Trophoblast cell (in vitro differentiated cells and primary cell): Measurements from ENCODE around the gene PYROXD2.
A peak's percentile ranks its signal among the peaks of the same experiment; 100 is the strongest.

Experiments used
- DNase-seq, 2 donors: peaks; one replicate each; pipeline ENCODE4 v3.0.0-alpha.2; 2016
- H2AFZ ChIP-seq: 2 replicates; pipeline ENCODE4 v1.6.1; 2013; ENCODE audit warnings: low read length, moderate library complexity, mild to moderate bottlenecking; ENCODE audit not compliant: insufficient read depth, poor library complexity
- H2AK5ac ChIP-seq: 2 replicates; pipeline ENCODE4 v1.6.1; 2013; ENCODE audit warnings: mild to moderate bottlenecking, low read length
- H2BK120ac ChIP-seq: 2 replicates; pipeline ENCODE4 v1.6.1; 2013; ENCODE audit warnings: low read length, mild to moderate bottlenecking, moderate library complexity; ENCODE audit not compliant: insufficient read depth, poor library complexity
- H2BK12ac ChIP-seq: 2 replicates; pipeline ENCODE4 v1.6.1; 2013; ENCODE audit warnings: mild to moderate bottlenecking, low read length, moderate library complexity
- H2BK5ac ChIP-seq: 2 replicates; pipeline ENCODE4 v1.6.1; 2013; ENCODE audit warnings: low read length, low read depth, moderate library complexity, mild to moderate bottlenecking; ENCODE audit not compliant: poor library complexity
- H3K14ac ChIP-seq: 2 replicates; pipeline ENCODE4 v1.6.1; 2013; ENCODE audit warnings: mild to moderate bottlenecking, low read length
- H3K18ac ChIP-seq: 2 replicates; pipeline ENCODE4 v1.6.1; 2013; ENCODE audit warnings: mild to moderate bottlenecking, low read length
- H3K23ac ChIP-seq: 2 replicates; pipeline ENCODE4 v1.6.1; 2013; ENCODE audit warnings: low read length
- H3K27ac ChIP-seq: 2 replicates; pipeline ENCODE4 v1.5.1; 2013; ENCODE audit warnings: low read depth, mild to moderate bottlenecking, inconsistent platforms, low read length, moderate library complexity
- H3K27me3 ChIP-seq: 2 replicates; pipeline ENCODE4 v1.6.1; 2013; ENCODE audit warnings: inconsistent platforms, mild to moderate bottlenecking, low read length, moderate library complexity; ENCODE audit not compliant: insufficient read depth
- H3K36me3 ChIP-seq, 2 experiments: 1 replicate in 1 of 2; 2 replicates in 1 of 2; pipeline ENCODE4 v1.6.1; 2013; ENCODE audit warnings: low read length in 2 of 2, mild to moderate bottlenecking in 2 of 2, moderate library complexity in 1 of 2; ENCODE audit not compliant: insufficient read depth in 2 of 2, control insufficient read depth in 1 of 2
- H3K4ac ChIP-seq: 2 replicates; pipeline ENCODE4 v1.6.1; 2013; ENCODE audit warnings: low read depth, mild to moderate bottlenecking, low read length, moderate library complexity
- H3K4me1 ChIP-seq, 2 experiments: 1 replicate in 1 of 2; 2 replicates in 1 of 2; pipeline ENCODE4 v1.6.1; 2013; ENCODE audit warnings: low read length in 2 of 2, mild to moderate bottlenecking in 2 of 2, moderate library complexity in 1 of 2; ENCODE audit not compliant: insufficient read depth in 2 of 2, control insufficient read depth in 1 of 2
- H3K4me2 ChIP-seq: 2 replicates; pipeline ENCODE4 v1.6.1; 2013; ENCODE audit warnings: inconsistent platforms, mild to moderate bottlenecking, low read length, moderate library complexity
- H3K4me3 ChIP-seq: 2 replicates; pipeline ENCODE4 v1.5.1; 2013; ENCODE audit warnings: mild to moderate bottlenecking, low read depth, low read length, inconsistent platforms
- H3K79me1 ChIP-seq: one replicate; pipeline ENCODE4 v1.6.1; 2013; ENCODE audit warnings: low read length
- H3K79me2 ChIP-seq: 2 replicates; pipeline ENCODE4 v1.6.1; 2013; ENCODE audit warnings: low read length, mild to moderate bottlenecking; ENCODE audit not compliant: control insufficient read depth, insufficient read depth, poor library complexity
- H3K9ac ChIP-seq: 2 replicates; pipeline ENCODE4 v1.6.1; 2013; ENCODE audit warnings: mild to moderate bottlenecking, low read length
- H3K9me3 ChIP-seq: 2 replicates; pipeline ENCODE4 v1.6.1; 2013; ENCODE audit warnings: low read depth, mild to moderate bottlenecking, control low read depth, inconsistent platforms, low read length; ENCODE audit not compliant: insufficient read depth
- H4K12ac ChIP-seq: 2 replicates; pipeline ENCODE4 v1.6.1; 2013; ENCODE audit warnings: low read depth, mild to moderate bottlenecking, low read length, moderate library complexity
- H4K8ac ChIP-seq: 2 replicates; pipeline ENCODE4 v1.6.1; 2013; ENCODE audit warnings: low read depth, mild to moderate bottlenecking, low read length, moderate library complexity
- H4K91ac ChIP-seq: one replicate; pipeline ENCODE4 v1.6.1; 2013; ENCODE audit warnings: low read depth, mild to moderate bottlenecking, low read length, moderate library complexity
- WGBS: extraction: QIAGEN DNeasy Blood & Tissue Kit; methylation state at CpG from one replicate; pipeline ENCODE4 v1.1.7; 2013; ENCODE audit warnings: missing lambda C conversion rate; ENCODE audit not compliant: insufficient read length, insufficient coverage; ENCODE audit errors: extremely low coverage; 5-methylcytosine and 5-hydroxymethylcytosine counted together

Gene PYROXD2

DNA sequence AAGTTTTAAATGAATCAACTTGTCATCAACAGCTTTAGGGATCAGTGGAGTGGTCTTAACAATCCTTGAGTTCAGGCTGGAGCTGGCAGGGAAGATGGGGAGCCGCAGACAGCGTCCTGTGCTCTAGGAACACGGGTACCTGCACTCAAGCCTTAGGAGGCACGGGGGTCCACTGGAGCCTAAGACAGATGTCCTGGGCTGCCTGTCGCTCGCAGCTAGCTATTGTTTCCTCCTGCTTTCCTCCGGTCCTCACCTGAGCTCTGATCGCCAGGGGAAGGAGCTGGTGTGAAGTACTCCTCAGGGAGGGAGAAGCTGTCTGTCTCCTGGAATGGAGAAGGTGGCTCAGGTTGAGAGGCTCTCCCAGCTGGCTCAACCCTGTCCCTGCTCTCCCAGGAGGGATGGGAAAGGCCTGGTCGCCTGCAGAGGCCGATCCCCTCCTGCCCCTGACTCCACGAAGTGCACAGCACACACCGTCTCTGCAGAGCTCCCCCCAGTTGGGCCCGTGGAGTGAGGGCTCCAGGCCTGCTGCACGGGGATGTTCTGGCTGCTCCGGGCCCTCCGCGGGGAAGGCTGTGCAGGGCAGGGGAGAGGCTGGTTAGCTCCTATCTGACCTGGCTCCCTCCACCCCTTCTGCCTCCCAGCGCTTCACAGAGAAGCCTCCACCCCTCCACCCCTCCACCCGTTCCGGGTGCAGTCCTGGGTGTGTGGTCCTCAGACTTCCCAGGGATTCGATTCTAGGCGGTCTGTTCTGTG, 14.5 kb upstream of the PYROXD2 start:
- no peak overlapping the region for H3K27ac ChIP-seq
- no peak overlapping the region for H2BK120ac ChIP-seq
- H3K23ac ChIP-seq = no peak overlapping the region
- no peak overlapping the region for H2BK5ac ChIP-seq
- no peak overlapping the region for H2AFZ ChIP-seq
- no peaks in the 10 kb centered on the region for H3K27me3 ChIP-seq
- no peak overlapping the region for H3K9ac ChIP-seq
- no peak overlapping the region for H3K14ac ChIP-seq
- H3K4me1 ChIP-seq = peaks cover under 1 to 11% of the 10 kb centered on the region in 2 experiments
- H3K79me2 ChIP-seq = no peaks in the 10 kb centered on the region
- H3K4ac ChIP-seq = no peak overlapping the region
- H3K79me1 ChIP-seq = peaks cover under 1% of the 10 kb centered on the region
- H2AK5ac ChIP-seq = no peak overlapping the region
- no peak overlapping the region for H2BK12ac ChIP-seq
- peak overlapping the region; percentile 58 for H3K4me3 ChIP-seq
- no peak overlapping the region for H3K18ac ChIP-seq
- no peak for DNase-seq
- H3K9me3 ChIP-seq = peaks cover 4% of the 10 kb centered on the region
- no peak overlapping the region for H4K8ac ChIP-seq
- WGBS = no CpG with 5 or more reads among the region's 22 CpGs
- H4K91ac ChIP-seq = no peak overlapping the region
- peaks cover 18 to 29% of the 10 kb centered on the region in 2 experiments for H3K36me3 ChIP-seq
- no peak overlapping the region for H4K12ac ChIP-seq
- H3K4me2 ChIP-seq = no peak overlapping the region

DNA sequence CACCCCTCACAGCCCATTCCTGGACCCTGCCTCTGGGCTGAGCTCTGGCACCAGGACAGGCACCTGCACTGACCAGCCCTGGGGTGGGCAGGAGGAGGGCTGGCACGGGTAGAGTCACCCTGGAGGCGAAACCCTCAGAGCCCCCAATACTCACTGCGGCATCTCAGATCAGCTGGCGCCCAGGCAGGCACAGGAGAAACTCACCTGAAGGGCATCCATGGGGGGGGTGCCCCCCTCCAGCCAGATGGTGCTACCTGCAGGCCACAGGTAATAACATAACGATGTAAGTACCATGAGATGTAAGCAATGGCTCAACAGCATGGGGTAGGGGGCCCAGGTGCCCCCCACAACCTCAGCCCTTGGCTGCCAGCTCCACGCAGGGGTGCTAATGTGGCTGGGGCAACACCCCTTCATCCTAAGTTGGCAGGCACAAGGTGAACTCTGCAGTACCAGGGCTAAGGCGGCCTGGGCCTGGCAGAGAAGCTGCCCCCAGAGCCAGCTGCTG, 12.1 kb upstream of the PYROXD2 start:
- no peak for DNase-seq
- Histone ChIP-seq H2AFZ (no peak overlapping the region), H3K79me1 (peaks cover 2% of the 10 kb centered on the region), H3K23ac (no peak overlapping the region), H2BK120ac (no peak overlapping the region), H3K4me3 (no peak overlapping the region), H3K36me3 (peaks cover 16 to 25% of the 10 kb centered on the region in 2 experiments), H3K4ac (no peak overlapping the region), H4K12ac (no peak overlapping the region), H2BK5ac (no peak overlapping the region), H2AK5ac (no peak overlapping the region), H3K4me2 (no peak overlapping the region), H3K9ac (no peak overlapping the region), H3K27ac (no peak overlapping the region), H3K4me1 (peaks cover 8% of the 10 kb centered on the region in 2 experiments), H3K18ac (no peak overlapping the region), H3K79me2 (no peaks in the 10 kb centered on the region), H4K8ac (no peak overlapping the region), H3K27me3 (no peaks in the 10 kb centered on the region), H2BK12ac (no peak overlapping the region), H3K9me3 (peaks cover 2% of the 10 kb centered on the region), H3K14ac (no peak overlapping the region), H4K91ac (no peak overlapping the region)
- no CpG with 5 or more reads among the region's 7 CpGs for WGBS

DNA sequence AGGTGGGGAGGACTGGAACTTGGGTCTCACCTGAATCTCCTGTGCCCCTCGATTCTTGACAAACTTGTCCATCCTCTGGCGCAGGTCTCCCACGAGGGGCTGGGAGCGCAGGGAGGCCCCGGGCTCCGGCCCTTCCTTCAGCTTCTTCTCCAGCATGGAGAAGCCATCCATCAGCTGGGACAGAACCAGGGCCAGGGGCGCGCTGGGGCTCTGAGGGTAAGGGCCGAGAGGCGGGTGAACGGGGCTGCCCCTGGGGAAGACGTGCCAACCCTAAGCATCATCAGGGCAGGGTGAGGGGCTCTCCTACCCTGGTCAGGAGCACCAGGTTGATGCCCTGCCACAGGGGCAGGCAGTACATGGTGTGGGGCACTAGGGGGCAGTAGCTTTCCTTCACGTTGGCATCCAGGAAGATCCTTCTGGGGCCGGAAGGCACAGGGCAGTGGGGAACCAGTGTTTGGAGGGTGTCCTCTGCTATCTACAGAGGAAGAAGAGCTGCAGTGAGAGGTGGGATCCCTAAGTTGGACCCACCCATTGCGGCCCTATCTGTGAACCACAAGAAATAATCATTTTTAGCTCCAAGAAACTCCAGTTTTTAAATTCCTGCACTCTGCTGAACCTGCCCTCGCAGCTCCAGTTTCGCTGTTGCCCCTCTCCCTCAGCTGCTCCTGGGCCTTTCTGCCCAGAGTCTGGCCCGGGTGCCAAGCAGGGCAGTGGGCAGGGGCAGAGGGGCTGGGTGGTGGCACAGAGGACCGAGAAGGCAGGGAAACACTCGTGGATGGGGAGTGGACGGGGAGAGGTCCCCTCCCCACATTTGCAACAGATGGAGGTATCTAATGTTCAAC, 10.8 kb upstream of the PYROXD2 start:
- H4K12ac ChIP-seq = no peak overlapping the region
- peak; percentile 19 to 69 for DNase-seq
- no peak overlapping the region for H2BK12ac ChIP-seq
- no peak overlapping the region for H3K9ac ChIP-seq
- no peak overlapping the region for H2AFZ ChIP-seq
- H3K18ac ChIP-seq = no peak overlapping the region
- no peaks in the 10 kb centered on the region for H3K27me3 ChIP-seq
- no peak overlapping the region for H3K4ac ChIP-seq
- H2AK5ac ChIP-seq = no peak overlapping the region
- H3K27ac ChIP-seq = no peak overlapping the region
- peaks cover 8% of the 10 kb centered on the region in 2 experiments for H3K4me1 ChIP-seq
- H3K4me3 ChIP-seq = no peak overlapping the region
- H3K4me2 ChIP-seq = no peak overlapping the region
- peaks cover 2% of the 10 kb centered on the region for H3K79me1 ChIP-seq
- H2BK5ac ChIP-seq = no peak overlapping the region
- no peak overlapping the region for H2BK120ac ChIP-seq
- no peak overlapping the region for H3K23ac ChIP-seq
- no CpG with 5 or more reads among the region's 21 CpGs for WGBS
- H3K9me3 ChIP-seq = no peaks in the 10 kb centered on the region
- no peak overlapping the region for H4K8ac ChIP-seq
- no peak overlapping the region for H4K91ac ChIP-seq
- H3K79me2 ChIP-seq = no peaks in the 10 kb centered on the region
- H3K14ac ChIP-seq = no peak overlapping the region
- H3K36me3 ChIP-seq = peaks cover 12 to 20% of the 10 kb centered on the region in 2 experiments

DNA sequence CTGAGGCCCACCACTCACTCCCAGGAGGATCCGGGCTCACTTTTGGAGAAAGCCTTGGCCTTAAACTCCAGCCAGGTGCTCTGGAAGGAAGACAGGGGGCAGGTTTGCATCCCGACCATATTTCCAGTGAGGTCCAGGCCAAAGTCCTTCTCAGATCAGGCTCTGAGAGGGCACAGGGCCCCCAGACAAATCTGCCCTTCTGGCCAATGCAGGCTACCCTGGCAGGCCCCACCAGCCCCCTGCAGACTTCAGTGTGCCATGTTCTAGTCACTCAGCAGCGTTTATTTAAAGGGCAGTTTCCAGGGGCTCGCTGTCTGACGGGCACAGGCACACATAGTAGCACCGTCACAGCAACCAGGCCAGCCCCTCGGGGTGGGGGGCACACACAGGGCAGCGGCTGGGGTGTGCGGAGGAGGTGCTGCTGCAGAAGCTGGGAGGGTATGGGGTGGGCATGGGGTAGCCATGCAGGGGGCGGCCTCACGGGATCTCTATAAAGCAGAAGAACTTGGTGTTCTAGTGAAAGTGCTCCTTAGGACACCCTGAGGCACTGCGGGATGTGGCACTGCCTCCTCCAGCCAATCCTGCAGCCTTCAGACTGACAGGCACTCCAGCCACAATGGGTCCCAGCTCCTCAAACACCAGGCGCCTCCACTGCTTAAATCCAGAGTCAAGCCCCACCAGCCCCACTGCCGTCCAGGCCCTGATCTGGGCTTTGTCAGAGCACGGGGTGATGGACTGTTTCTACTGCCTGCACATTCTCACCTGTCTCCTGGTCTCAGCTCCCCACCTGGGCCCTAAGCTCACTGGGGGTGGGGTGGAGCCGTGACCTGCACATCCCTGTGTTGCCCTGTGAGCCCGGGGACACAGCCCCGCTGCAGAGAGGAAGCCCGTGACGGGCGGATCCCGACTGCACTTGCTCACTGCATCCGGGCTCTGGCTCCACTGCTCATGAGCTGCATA, 9.6 kb upstream of the PYROXD2 start:
- no peak overlapping the region for H3K9ac ChIP-seq
- H3K27me3 ChIP-seq = no peaks in the 10 kb centered on the region
- peak overlapping the region; percentile 15 for H2BK12ac ChIP-seq
- H2BK120ac ChIP-seq = no peak overlapping the region
- no peak overlapping the region for H3K14ac ChIP-seq
- no peak overlapping the region for H3K4me3 ChIP-seq
- no peak overlapping the region for H2BK5ac ChIP-seq
- peaks cover 7 to 11% of the 10 kb centered on the region in 2 experiments for H3K36me3 ChIP-seq
- no peak overlapping the region for H4K8ac ChIP-seq
- peak overlapping the region; percentile 2 for H4K91ac ChIP-seq
- peaks cover 13 to 15% of the 10 kb centered on the region in 2 experiments for H3K4me1 ChIP-seq
- H3K9me3 ChIP-seq = no peaks in the 10 kb centered on the region
- no peak overlapping the region for H3K4ac ChIP-seq
- no CpG with 5 or more reads among the region's 23 CpGs for WGBS
- H3K27ac ChIP-seq = no peak overlapping the region
- no peaks in the 10 kb centered on the region for H3K79me2 ChIP-seq
- no peak overlapping the region for H2AFZ ChIP-seq
- H3K18ac ChIP-seq = peak overlapping the region; percentile 19
- peaks cover 2% of the 10 kb centered on the region for H3K79me1 ChIP-seq
- H2AK5ac ChIP-seq = no peak overlapping the region
- H4K12ac ChIP-seq = no peak overlapping the region
- no peak for DNase-seq
- no peak overlapping the region for H3K23ac ChIP-seq
- no peak overlapping the region for H3K4me2 ChIP-seq
